HG03460 (cell line): Measurements from ENCODE around the gene ZNF37A.
"Not testable (repeated sequence)": the region's sequence is repeated elsewhere in the genome, so short reads cannot be mapped to it uniquely, and the experiment has no call there.

Experiments
- ATAC-seq: cut with Tn5 transposase; IDR thresholded peaks from one replicate; pipeline ENCODE4 v1.9.1; 2021; ENCODE audit not compliant: unreplicated experiment

The ZNF37A gene

GRCh38 chr10:38147686-38148085, 53.5 kb downstream of the ZNF37A start:
- no peak for ATAC-seq

DNA sequence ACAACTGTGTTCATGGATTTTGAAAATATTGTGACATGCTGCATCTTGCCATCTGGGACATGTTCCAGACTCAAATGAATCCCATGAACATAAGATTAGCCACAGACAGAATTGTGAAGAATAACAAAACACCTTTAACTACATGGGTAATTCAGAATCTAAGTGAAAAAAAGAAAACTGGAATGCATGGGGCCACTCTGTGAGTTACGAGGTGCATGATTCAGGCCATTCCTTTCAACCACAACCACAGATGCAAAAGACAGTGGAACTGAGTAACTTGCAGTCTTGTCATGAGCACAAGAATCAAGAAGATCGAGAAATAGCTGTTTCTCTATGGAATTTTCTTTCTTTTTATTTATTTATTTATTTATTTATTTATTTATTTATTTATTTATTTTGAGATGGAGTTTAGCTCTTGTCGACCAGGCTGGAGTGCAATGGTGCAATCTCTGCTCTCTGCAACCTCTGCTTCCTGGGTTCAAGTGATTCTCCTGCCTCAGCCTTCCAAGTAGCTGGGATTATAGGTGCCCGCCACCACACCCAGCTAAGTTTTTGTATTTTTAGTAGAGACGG, 56.8 kb downstream of the ZNF37A start:
- ATAC-seq: not testable (repeated sequence)

DNA sequence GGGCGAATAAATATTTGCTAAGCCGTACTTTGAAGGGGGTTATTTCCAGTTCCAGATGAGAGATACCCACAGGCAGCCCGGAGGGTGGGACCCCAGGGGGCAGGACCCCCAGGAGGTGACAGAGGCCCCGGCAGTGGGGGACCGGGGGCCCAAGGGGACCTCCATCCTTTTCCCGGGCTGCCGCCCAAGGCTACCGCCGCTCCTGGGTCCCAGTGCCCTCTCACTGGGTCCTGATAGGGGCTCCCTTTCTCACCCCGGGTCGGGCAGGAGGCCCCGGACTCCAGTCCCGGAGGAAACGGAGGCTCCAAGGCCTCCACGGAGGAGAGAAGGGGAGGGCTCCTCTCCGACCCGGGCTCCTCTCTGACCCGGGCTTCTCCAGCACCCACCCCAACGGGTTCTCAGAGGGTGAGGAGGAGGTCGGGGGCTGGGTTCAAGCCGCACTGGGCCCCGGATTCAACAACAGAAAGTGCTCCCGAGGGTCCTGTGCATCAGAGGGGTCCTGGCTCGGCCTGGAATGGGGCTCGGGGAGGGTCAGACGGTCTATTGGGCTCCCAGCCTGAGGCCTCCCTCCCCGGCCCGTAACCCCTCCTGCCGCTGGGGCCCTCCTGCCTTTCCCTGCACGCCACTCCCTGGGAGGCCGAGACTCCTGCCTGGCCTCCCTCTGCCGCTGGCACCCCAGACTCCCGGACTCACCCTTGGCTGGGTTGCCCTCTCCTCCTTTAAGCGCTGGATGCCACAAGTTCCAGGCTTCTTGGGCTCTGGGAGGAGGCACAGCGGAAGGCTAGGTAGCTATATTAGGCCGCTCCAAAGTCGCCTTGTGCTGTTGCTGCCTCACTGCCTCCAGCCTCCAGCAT, 62.5 kb downstream of the ZNF37A start:
- ATAC-seq: no peak

- no peak for ATAC-seq
Observed at GRCh38 chr10:38157270-38157685, 63.1 kb downstream of the ZNF37A start.

DNA sequence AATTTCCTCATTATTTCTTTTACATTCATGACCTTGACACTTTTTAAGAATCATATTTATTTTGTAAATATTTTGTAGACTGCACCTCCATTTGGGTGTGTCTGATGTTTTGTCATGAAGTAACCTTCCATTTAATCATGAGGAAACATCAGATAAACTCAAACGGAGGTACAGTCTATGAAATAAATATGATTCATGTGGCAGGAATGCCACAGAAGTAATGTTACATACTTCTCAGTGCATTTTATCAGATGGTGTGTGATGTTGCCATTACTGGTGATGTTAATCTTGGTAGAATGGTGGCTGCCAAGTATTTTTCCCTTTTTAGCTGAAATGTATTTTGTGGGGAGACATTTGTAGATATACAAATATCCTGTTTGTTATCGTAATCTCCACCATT, 64.9 kb downstream of the ZNF37A start:
- no peak for ATAC-seq

DNA sequence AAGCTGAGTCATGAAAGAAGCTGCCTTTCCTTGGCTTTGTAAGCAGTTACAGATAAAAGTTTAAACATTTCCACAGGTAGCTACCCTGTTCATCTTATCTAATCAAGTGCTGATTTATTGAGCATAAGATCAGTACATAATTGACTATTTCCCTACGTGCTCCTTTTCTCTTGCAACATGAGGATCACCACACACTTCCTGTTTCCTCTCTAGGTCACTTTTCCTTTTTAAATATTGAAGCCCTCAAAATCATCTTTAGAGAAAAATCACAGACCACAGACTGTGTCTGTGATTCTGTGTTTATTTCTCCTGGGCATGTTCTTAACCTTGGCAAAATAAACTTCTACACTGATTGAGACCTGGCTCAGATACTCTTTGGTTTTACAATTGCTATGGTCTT, 69.5 kb downstream of the ZNF37A start:
- no peak for ATAC-seq

GRCh38 chr10:38174336-38174735, 80.2 kb downstream of the ZNF37A start:
- no peak for ATAC-seq

DNA sequence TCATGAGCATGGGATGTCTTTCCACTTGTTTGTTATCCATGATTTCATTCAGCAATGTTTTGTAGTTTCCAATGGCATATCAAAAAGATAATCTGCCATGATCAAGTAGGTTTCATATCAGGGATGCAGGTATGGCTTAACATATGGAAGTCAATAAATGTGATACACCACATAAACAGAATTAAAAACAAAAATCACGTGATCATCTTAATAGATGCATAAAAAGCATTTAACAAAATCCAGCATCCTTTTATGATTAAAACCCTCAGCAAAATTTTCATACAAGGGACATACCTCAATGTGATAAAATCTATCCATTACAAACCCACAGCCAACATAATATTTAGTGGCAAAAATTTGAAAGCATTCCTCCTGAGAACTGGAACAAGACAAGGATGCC, 90.3 kb downstream of the ZNF37A start:
- ATAC-seq: no peak
